OCI-LY3 (cell line): Measurements from ENCODE around the gene CCIN.

Experiments used
- EZH2phosphoT487 ChIP-seq: fragments of 200-600 bp; shearing (Covaris generic); IDR thresholded peaks from 2 replicates; pipeline ENCODE4 v1.6.1; 2018; ENCODE audit warnings: antibody characterized with exemption, mixed run types, low read depth
- TF ChIP-seq, protein P1 (sequence below): fragments of 200-600, 300-600 bp; sonication (generic); IDR thresholded peaks from 2 replicates; pipeline ENCODE4 v1.5.1; 2014; ENCODE audit warnings: antibody characterized with exemption, low read length, low read depth

DNA sequence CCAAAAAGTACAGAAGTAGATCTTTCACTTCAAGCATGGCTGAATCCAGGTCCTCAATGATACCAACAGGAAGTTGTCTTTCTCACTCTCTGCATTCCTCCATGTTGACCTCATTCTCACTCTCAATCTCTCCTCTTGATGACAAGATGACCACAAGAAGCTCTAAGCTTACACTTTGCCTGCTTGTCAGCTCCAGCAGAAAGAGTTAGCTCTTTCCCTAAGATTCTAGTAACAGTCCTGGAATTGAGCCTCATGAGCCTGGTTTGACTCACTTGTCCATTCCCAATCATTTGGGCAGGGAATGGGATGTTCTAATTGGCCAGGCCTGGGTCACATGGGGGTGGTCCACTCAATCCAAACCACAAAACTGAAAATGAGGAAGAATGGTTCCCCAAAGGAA, 18.2 kb downstream of the CCIN start:
- TF ChIP-seq, protein P1, sequence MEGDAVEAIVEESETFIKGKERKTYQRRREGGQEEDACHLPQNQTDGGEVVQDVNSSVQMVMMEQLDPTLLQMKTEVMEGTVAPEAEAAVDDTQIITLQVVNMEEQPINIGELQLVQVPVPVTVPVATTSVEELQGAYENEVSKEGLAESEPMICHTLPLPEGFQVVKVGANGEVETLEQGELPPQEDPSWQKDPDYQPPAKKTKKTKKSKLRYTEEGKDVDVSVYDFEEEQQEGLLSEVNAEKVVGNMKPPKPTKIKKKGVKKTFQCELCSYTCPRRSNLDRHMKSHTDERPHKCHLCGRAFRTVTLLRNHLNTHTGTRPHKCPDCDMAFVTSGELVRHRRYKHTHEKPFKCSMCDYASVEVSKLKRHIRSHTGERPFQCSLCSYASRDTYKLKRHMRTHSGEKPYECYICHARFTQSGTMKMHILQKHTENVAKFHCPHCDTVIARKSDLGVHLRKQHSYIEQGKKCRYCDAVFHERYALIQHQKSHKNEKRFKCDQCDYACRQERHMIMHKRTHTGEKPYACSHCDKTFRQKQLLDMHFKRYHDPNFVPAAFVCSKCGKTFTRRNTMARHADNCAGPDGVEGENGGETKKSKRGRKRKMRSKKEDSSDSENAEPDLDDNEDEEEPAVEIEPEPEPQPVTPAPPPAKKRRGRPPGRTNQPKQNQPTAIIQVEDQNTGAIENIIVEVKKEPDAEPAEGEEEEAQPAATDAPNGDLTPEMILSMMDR, result no peak
- no peak for TF ChIP-seq EZH2phosphoT487
